Mucosa of descending colon (tissue), 3 donors: ENCODE measurements around the gene CCDC177. TPM values are rescaled to one million over a fixed set of nuclear protein-coding genes. Genes with fewer than 3 reads are reported as not detected.

Source experiments
- ATAC-seq: fragments of 200-7000 bp; cut with Tn5 transposase; one replicate; pipeline ENCODE4 v1.9.1; 2020; ENCODE audit warnings: mild to moderate bottlenecking, moderate library complexity
- DNase-seq, 3 donors: peaks; one replicate each; pipeline ENCODE4 v3.0.0-alpha.2; 2020
- H3K36me3 ChIP-seq: fragments of 200-600 bp; one replicate; pipeline ENCODE4 v1.8.0; 2021; ENCODE audit warnings: low read depth, mild to moderate bottlenecking
- H3K4me1 ChIP-seq: fragments of 200-600 bp; one replicate; pipeline ENCODE4 v1.8.0; 2021; ENCODE audit warnings: low read depth, mild to moderate bottlenecking
- H3K4me3 ChIP-seq: fragments of 200-600 bp; one replicate; pipeline ENCODE4 v1.8.0; 2021; ENCODE audit warnings: mild to moderate bottlenecking
- H3K9me3 ChIP-seq: fragments of 200-600 bp; one replicate; pipeline ENCODE4 v1.8.0; 2021; ENCODE audit warnings: mild to moderate bottlenecking
- CTCF ChIP-seq: fragments of 200-600 bp; IDR thresholded peaks from one replicate; pipeline ENCODE4 v1.8.0; 2022; ENCODE audit warnings: antibody characterized with exemption, mild to moderate bottlenecking
- intact Hi-C, 2 donors: fragments of 100-400 bp; cut with DNase I in 1 of 2; cut with micrococcal nuclease in 1 of 2; formaldehyde crosslinking; loops; one replicate each; pipeline versions ENCODE4 v1.11.0 to v1.11.1; 2022; cut with DNase I, micrococcal nuclease
- total RNA-seq, 3 donors: library from RNA; stranded (reverse); fragmentation: NEBNext Ultra II Directional in 2 of 3; extraction: Animal tissue kit (Norgen Biotek cat#: 25700) in 2 of 3; gene quantifications; one replicate each; pipeline versions ENCODE4 v1.2.1 to v1.2.4, GENCODE V29; 2021 to 2023
- donor health status: DM: no; HTN: no; CAD: no; lungs with moderate emphysema.
- donor health status: DM: no; HTN: no; CAD: no.
- donor health status: DM: no; HTN: yes; CAD: no.

Gene CCDC177
- total RNA-seq, 3 donors from 2014 or later: not detected

- Histone ChIP-seq H3K4me3 (no peak overlapping the region), H3K9me3 (no peaks in the 10 kb centered on the region), H3K36me3 (no peaks in the 10 kb centered on the region), H3K4me1 (no peaks in the 10 kb centered on the region)
- no peak for ATAC-seq
- no peak for DNase-seq
- TF ChIP-seq CTCF: no peak
- intact Hi-C loops: no loop called here
These were observed 20.7 kb upstream of the CCDC177 start for GRCh38 chr14:69595336-69595735.

- intact Hi-C loops: no loop called here
- Histone ChIP-seq H3K4me1 (no peaks in the 10 kb centered on the region), H3K36me3 (no peaks in the 10 kb centered on the region), H3K9me3 (no peaks in the 10 kb centered on the region), H3K4me3 (no peak overlapping the region)
- TF ChIP-seq CTCF: no peak
- no peak for DNase-seq
- no peak for ATAC-seq
These were observed 20.2 kb upstream of the CCDC177 start for GRCh38 chr14:69594846-69595245.

GRCh38 chr14:69593018-69593677 lies 18.5 kb upstream of the CCDC177 start:
- intact Hi-C loops: no loop called here
- Histone ChIP-seq H3K4me1 (peaks cover 4% of the 10 kb centered on the region), H3K9me3 (no peaks in the 10 kb centered on the region), H3K4me3 (no peak overlapping the region), H3K36me3 (no peaks in the 10 kb centered on the region)
- no peak for DNase-seq
- ATAC-seq: peak; percentile 48
- TF ChIP-seq CTCF: no peak

- intact Hi-C loops: no loop called here
- ATAC-seq (no peak), DNase-seq (no peak)
- no peak for TF ChIP-seq CTCF
- Histone ChIP-seq H3K9me3 (no peaks in the 10 kb centered on the region), H3K4me3 (no peak overlapping the region), H3K36me3 (no peaks in the 10 kb centered on the region), H3K4me1 (peaks cover 15% of the 10 kb centered on the region)
These were observed 16.6 kb upstream of the CCDC177 start for GRCh38 chr14:69591317-69591716.

GRCh38 chr14:69587389-69587788 lies 12.7 kb upstream of the CCDC177 start:
- Histone ChIP-seq H3K4me3 (no peak overlapping the region), H3K4me1 (peaks cover 15% of the 10 kb centered on the region), H3K36me3 (no peaks in the 10 kb centered on the region), H3K9me3 (no peaks in the 10 kb centered on the region)
- peak; percentile 96 for ATAC-seq
- peak; percentile 74 to 84 (median 81) for DNase-seq
- intact Hi-C loops: loop anchor here in 1 of 2 donors (5.0 kb wide), 1 partner anchor 140 kb away; no protein-coding TSS in a partner anchor
- TF ChIP-seq CTCF: no peak
